ENCODE data around the gene CACNA1C. TPM values are rescaled to one million over a fixed set of nuclear protein-coding genes. Genes with fewer than 3 reads are reported as not detected.

CACNA1C gene
- total and polyA plus RNA-seq, 2 donors (not counting 1 experiment from before 2014, with no cell fraction given): 0.01 to 0.02 TPM

- ChIA-PET CTCF (no interaction called here), POLR2A (no interaction called here)
- Histone ChIP-seq H3K27me3 (replicated peaks in 1 of 4; ENCODE audit: control extremely low read depth in 1 of 4, control insufficient read depth in 3 of 4, insufficient read depth in 4 of 4, low read length in 3 of 4) (peaks cover 0 to 39% (median 17%) of the 10 kb centered on the region in 4 experiments), H2AFZ (ENCODE audit: insufficient read depth, low read depth, low read length, poor library complexity, severe bottlenecking) (no peak overlapping the region), H3K79me2 (ENCODE audit: control insufficient read depth, insufficient read depth, low read length) (no peaks in the 10 kb centered on the region), H3K27ac (ENCODE audit: low read length in 2 of 2) (no peak overlapping the region), H3K4me1 (ENCODE audit: control insufficient read depth in 2 of 2, insufficient read depth in 2 of 2, low read length in 2 of 2) (peaks cover 3 to 11% of the 10 kb centered on the region in 2 donors), H3K9ac (ENCODE audit: low read length) (no peak overlapping the region), H3K9me3 (ENCODE audit: control extremely low read depth in 1 of 3, control insufficient read depth in 2 of 3, insufficient read depth in 1 of 3, low read length in 2 of 3) (no peaks in the 10 kb centered on the region), H3K4me3 (ENCODE audit: control extremely low read depth in 1 of 5, extremely low read depth in 1 of 5, insufficient read depth in 1 of 5, low read depth in 2 of 5, low read length in 4 of 5) (no peak overlapping the region), H4K20me1 (ENCODE audit: control insufficient read depth, insufficient read depth, low read length, poor library complexity, severe bottlenecking) (no peaks in the 10 kb centered on the region), H3K4me2 (replicated peaks; ENCODE audit: low read depth, low read length, poor library complexity, severe bottlenecking) (no peak overlapping the region), H3K36me3 (replicated peaks in 1 of 2; ENCODE audit: control extremely low read depth in 1 of 2, control insufficient read depth in 1 of 2, extremely low read depth in 1 of 2, insufficient read depth in 2 of 2, low read length in 1 of 2) (no peaks in the 10 kb centered on the region)
- Mint-ChIP-seq H3K27ac (no peak overlapping the region), H3K9me3 (ENCODE audit: insufficient read depth) (no peaks in the 10 kb centered on the region), H3K4me1 (peaks cover 8% of the 10 kb centered on the region), H3K4me3 (no peak overlapping the region), H3K27me3 (peaks cover 71% of the 10 kb centered on the region)
- no peak for ATAC-seq (ENCODE audit: low read depth)
- no peak for DNase-seq
- intact Hi-C loops (cut with micrococcal nuclease): loop anchor here (5.0 kb wide), 1 partner anchor 523 kb away; no protein-coding TSS in a partner anchor
- 81% methylated on average over 4 of the region's 6 CpGs for WGBS (ENCODE audit: insufficient coverage)
- TF ChIP-seq CTCF (IDR thresholded peaks at IDR 0.05) (no peak), EZH2 (IDR thresholded peaks at IDR 0.05; ENCODE audit: borderline replicate concordance, insufficient read depth, low read depth, low read length, poor library complexity, severe bottlenecking) (no peak)
Observed at GRCh38 chr12:2058837-2059236, 6.0 kb downstream of the CACNA1C start.

- Histone ChIP-seq H3K9me3 (ENCODE audit: control extremely low read depth in 1 of 3, control insufficient read depth in 2 of 3, insufficient read depth in 1 of 3, low read length in 2 of 3) (no peaks in the 10 kb centered on the region), H3K4me1 (ENCODE audit: control insufficient read depth in 2 of 2, insufficient read depth in 2 of 2, low read length in 2 of 2) (peaks cover 4 to 7% of the 10 kb centered on the region in 2 donors), H3K4me2 (replicated peaks; ENCODE audit: low read depth, low read length, poor library complexity, severe bottlenecking) (no peak overlapping the region), H2AFZ (ENCODE audit: insufficient read depth, low read depth, low read length, poor library complexity, severe bottlenecking) (no peak overlapping the region), H3K4me3 (ENCODE audit: control extremely low read depth in 1 of 5, extremely low read depth in 1 of 5, insufficient read depth in 1 of 5, low read depth in 2 of 5, low read length in 4 of 5) (no peak overlapping the region), H3K36me3 (replicated peaks in 1 of 2; ENCODE audit: control extremely low read depth in 1 of 2, control insufficient read depth in 1 of 2, extremely low read depth in 1 of 2, insufficient read depth in 2 of 2, low read length in 1 of 2) (no peaks in the 10 kb centered on the region), H3K79me2 (ENCODE audit: control insufficient read depth, insufficient read depth, low read length) (no peaks in the 10 kb centered on the region), H3K9ac (ENCODE audit: low read length) (no peak overlapping the region), H4K20me1 (ENCODE audit: control insufficient read depth, insufficient read depth, low read length, poor library complexity, severe bottlenecking) (no peaks in the 10 kb centered on the region), H3K27me3 (replicated peaks in 1 of 4; ENCODE audit: control extremely low read depth in 1 of 4, control insufficient read depth in 3 of 4, insufficient read depth in 4 of 4, low read length in 3 of 4) (peaks cover 0 to 22% (median 3%) of the 10 kb centered on the region in 4 experiments), H3K27ac (ENCODE audit: low read length in 2 of 2) (no peak overlapping the region)
- DNase-seq (no peak), ATAC-seq (ENCODE audit: low read depth) (no peak)
- TF ChIP-seq EZH2 (IDR thresholded peaks at IDR 0.05; ENCODE audit: borderline replicate concordance, insufficient read depth, low read depth, low read length, poor library complexity, severe bottlenecking): no peak
- TF ChIP-seq CTCF (IDR thresholded peaks at IDR 0.05): no peak
- WGBS (ENCODE audit: insufficient coverage): 88% methylated on average over 4 of the region's 6 CpGs
- Mint-ChIP-seq H3K4me3 (no peak overlapping the region), H3K9me3 (ENCODE audit: insufficient read depth) (no peaks in the 10 kb centered on the region), H3K27me3 (peaks cover 67% of the 10 kb centered on the region), H3K27ac (no peak overlapping the region), H3K4me1 (peaks cover 5% of the 10 kb centered on the region)
- ChIA-PET CTCF (no interaction called here), POLR2A (no interaction called here)
- intact Hi-C loops (cut with micrococcal nuclease): no loop called here
Observed at GRCh38 chr12:2061402-2061801, 8.6 kb downstream of the CACNA1C start.

All from B cell (primary cell).